HG03378 (cell line): ENCODE results near the gene SGCD.

Experiments used
- ATAC-seq: cut with Tn5 transposase; IDR thresholded peaks from one replicate; pipeline ENCODE4 v1.9.1; 2021; ENCODE audit warnings: mild to moderate bottlenecking, moderate library complexity; ENCODE audit not compliant: unreplicated experiment

SGCD gene

DNA sequence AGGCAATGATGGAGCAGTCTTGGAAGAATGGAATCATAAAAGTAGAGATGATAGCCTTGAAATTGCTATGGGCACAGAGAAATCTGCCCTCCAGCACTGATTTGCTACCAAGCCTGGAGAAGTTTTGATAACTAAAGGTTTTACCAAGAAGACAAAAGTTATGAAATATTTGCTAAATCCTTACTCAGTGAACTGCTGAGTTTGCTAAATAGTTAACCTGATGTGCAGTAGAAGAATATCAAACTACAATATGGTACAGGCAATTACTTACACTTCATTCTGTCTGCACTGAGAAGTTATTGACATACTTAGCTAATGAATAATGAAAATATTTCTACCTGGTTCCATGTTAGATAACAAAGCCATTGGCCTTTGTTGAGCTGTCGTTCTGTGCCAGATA, 124.5 kb downstream of the SGCD start:
- no peak for ATAC-seq

DNA sequence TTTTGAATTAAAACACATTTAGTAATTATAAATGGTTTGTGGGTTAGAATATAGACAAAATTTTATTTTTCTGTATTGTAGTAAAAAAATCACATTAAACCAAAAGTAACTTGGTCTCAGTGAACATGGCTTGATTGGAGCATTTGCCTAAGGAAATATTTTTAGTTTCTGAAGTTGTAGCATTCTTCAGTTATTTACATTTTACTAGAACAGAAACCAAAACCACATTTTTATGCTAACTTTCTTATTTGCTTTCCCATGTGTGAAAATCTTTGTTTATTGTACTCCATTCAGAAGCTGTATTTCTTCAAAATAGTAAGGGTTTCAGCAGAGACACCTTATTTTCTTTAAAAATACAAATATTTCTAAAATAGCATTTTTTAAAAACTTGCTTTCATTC, 129.9 kb downstream of the SGCD start:
- peak; percentile 61 for ATAC-seq

- ATAC-seq = no peak
These were observed 132.9 kb downstream of the SGCD start for GRCh38 chr5:156459812-156460385.

DNA sequence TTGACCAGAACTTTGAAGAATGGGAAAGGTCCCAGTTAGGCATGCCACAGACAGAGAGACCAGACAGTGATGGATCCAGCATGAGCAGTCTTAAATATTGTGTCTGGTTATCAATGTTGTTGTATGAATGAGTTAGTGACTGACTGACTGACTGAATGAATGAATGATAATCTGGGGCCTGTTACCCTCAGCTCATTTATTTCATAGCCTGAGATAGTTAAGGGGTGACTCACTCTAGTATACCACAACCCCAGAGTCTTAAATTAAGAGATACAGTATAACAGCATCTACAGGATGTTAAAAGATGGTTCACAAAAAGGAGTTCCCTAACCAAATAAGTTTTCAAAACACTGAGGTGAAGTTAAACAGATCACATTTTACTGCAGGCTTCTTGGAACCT, 133.5 kb downstream of the SGCD start:
- ATAC-seq = no peak

DNA sequence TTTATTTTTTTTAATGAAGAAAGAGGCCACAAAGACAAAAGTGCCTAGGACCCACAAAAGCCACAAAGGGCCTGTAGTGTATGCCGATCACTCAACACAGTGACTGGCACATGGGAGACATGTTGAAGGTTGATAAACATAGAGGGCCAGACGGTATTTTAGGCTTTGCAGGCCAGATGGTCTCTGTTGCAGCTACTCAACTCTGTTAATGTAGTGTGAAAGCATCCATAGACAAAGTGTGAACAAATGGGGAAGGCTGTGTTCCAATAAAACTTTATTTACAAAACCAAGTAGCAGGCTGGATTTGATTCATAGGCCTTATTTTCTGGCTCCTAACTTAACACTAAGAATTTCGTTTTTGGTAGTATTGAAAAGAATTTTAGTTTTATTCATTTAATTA, 139.9 kb downstream of the SGCD start:
- no peak for ATAC-seq

DNA sequence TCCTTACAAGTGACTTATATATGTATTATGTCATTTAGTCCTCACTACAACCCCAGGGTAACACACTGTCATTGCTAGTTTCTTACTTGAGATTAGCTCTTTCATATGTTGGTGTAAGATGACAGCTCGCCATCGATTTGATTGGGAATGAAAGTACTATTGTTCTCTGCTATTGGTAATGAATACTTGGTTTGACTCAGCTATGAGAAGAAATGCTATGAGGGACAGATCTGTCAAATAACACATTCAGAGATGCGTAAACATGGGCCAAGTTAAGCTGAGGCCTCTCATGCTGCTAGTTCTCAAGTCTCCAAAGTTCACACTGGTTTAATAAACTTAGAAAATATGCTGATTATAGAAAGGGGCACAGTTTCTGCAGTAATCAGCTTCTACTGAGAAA, 142.7 kb downstream of the SGCD start:
- ATAC-seq = no peak

DNA sequence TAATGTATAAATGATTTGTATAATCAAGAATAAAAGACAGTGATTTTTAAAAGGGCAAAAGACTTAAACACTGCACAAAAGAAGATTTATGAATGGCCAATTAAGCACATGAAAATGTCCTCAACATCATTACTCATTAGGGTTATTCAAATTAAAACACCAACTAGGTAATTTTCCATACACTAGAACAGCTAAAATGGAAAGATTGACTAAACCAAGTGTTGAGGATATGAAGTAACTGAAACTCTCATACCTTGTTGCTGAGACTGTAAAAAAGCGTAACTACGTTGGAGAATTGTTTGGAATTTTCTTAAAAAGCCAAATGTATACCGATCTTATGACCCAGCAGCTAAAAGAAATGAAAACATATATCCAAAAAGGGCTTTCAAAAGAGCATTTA, 144.9 kb downstream of the SGCD start:
- ATAC-seq = no peak

- ATAC-seq = no peak
These were observed 146.4 kb downstream of the SGCD start for GRCh38 chr5:156473269-156473908.

GRCh38 chr5:156474251-156474650, 147.3 kb downstream of the SGCD start:
- ATAC-seq = no peak

- no peak for ATAC-seq
These were observed 148.5 kb downstream of the SGCD start for GRCh38 chr5:156475182-156476157.

DNA sequence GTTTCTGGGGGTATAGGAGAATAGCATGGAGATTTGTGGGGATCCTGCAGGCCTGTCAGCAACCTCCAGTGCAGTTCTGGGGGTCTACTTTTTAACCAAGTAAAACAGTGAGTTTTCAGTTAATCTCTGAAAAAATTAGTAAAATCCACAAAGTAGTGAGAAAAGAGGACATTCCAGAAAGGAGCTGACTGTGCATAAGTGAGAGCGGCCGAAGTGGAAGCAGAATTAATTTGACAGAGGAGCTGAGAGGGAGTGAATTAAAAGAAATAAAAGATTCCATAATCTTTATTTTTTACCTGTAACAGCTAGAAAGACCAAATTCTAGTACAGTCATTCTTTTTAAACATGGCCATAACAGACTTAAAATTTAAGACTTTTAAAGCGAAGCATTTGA, 149.2 kb downstream of the SGCD start:
- ATAC-seq = no peak

DNA sequence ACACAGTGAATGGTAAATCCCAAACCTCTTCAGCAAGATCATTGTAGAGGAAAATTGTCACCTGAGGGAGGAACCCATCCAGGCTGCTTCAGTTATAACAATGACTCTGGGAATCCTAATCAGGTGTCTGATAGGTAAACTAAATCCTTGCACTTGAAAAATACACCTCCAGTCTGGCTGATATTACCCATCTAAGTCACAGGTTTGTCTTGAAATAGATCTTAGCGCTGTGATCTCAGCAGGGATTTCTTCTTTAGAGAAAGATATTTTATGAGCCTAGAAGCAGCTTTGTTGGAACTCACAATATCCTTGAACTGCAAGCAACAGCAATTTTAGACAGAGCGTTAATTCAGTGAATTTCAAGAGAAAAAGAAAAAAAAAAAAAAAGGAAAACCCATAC, 149.7 kb downstream of the SGCD start:
- no peak for ATAC-seq

DNA sequence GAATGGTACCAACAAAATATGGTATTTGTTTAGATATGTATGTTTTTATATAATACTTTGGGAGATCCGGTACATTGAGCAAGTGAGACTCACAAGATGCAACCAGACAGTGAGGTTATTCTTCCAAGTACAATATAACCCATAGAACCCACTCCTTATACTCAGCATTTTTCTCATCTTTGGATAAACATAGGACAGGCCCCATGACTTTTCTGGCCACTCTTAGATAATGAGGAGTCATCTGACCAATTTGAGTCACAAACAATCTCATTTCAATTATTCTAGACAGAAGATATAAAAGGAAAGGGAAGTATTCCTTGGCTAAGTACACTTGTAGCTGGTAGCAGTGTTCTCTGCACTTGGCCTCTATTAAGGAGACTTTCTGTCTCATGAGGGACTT, 150.2 kb downstream of the SGCD start:
- no peak for ATAC-seq

DNA sequence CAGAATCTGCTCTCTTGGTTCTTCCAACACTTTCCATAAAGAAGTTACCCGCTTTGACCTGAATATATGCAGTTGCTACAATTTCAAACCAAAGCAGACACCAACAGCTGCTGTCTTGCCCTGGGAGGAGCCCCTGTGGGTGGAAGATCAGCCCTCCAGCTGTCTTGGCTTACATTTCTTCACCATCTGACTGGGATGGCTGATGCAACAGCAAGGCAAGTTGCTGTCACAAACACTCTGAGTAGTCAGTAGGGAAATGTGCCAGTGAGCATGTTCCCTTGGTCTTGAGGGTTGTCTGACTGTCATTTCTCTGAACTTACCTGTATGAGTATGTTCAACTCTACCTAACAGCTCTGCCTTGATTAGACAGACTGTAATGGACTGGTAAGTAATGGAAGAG, 152.9 kb downstream of the SGCD start:
- ATAC-seq = no peak

DNA sequence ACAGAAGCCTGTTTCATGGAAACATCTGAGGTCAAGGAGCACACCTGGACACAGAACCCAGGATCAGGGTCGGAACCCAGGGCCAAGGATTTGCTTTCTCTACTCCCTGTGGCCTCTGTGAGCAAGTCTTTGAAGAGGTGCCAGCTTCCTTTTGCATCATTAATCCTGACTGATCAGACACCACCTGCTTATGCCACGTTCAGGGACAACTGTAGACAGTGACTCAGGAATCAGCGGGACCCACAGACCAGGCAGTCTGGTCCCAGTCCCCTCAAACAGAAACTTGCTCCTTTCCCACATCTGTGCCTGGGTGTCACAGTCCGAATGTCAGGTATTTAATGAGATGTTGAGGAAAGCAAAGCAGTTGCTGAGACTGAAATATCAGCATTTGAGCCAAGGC, 154.8 kb downstream of the SGCD start:
- no peak for ATAC-seq

- no peak for ATAC-seq
These were observed 155.9 kb downstream of the SGCD start for GRCh38 chr5:156482818-156483217.

GRCh38 chr5:156486394-156487238, 159.7 kb downstream of the SGCD start:
- no peak for ATAC-seq

DNA sequence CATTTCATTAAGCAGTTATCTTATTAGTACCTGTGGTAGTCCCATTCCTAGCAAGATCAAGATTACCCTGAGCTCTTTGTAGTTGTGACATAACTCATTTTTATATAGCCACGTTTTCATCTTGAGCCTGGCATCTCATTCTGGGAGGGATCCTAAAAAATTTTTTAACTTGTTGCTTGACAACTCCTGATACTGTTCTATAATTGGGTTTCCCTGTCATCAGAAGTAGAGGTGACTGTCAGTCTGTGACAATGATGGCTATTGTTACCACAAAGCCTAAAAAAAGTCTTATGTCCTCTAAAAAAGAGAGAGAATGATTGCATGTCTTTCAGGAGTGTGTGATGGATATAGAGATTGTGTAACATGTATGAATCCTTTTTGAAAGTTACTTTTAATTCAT, 164.8 kb downstream of the SGCD start:
- ATAC-seq = no peak

- ATAC-seq = no peak
These were observed 169.3 kb downstream of the SGCD start for GRCh38 chr5:156496291-156496690.

DNA sequence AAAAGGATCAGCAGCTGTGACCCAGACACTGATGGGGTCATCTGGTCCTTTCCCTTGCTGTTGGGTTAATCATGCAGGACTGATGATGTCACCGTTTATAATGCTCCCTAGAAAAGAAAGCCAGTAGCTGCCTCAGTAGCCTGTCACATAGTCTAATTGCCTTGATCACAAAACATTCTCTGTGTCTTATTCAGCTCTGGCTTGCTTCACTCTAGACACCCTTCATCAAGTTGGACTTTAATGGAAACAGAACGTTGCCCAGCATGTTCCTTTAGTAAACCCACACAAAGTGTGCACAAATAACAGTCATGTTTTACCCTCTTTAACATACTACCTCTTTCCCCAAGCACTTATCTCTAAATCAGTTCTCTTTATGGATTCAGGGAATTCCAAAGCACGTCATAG, 170.8 kb downstream of the SGCD start:
- no peak for ATAC-seq
